Neural crest cell (in vitro differentiated cells): ENCODE measurements around the gene CDK15. TPM values are rescaled to one million over a fixed set of nuclear protein-coding genes. Genes with fewer than 3 reads are reported as not detected.

ENCODE experiments used
- DNase-seq: peaks from one replicate; pipeline ENCODE4 v3.0.0; 2021; ENCODE audit warnings: low read depth, mixed read lengths, low spot score
- H3K27ac Mint-ChIP-seq: one replicate; pipeline ENCODE4 v1.8.0; 2021; ENCODE audit warnings: mild to moderate bottlenecking, mixed read lengths; ENCODE audit not compliant: unreplicated experiment
- H3K27me3 Mint-ChIP-seq: 2 replicates; pipeline ENCODE4 v1.8.0; 2021; ENCODE audit warnings: low read depth, mild to moderate bottlenecking, mixed read lengths
- H3K36me3 Mint-ChIP-seq: 2 replicates; pipeline ENCODE4 v1.8.0; 2021; ENCODE audit warnings: low read depth, mild to moderate bottlenecking, mixed read lengths
- H3K4me1 Mint-ChIP-seq: 2 replicates; pipeline ENCODE4 v1.8.0; 2021; ENCODE audit warnings: mixed read lengths
- H3K4me3 Mint-ChIP-seq: one replicate; pipeline ENCODE4 v1.8.0; 2021; ENCODE audit warnings: mild to moderate bottlenecking, mixed read lengths
- H3K9me3 Mint-ChIP-seq: 2 replicates; pipeline ENCODE4 v1.8.0; 2021; ENCODE audit warnings: mixed read lengths
- CTCF ChIP-seq: fragments of 200-600 bp; sonication (generic); conservative IDR thresholded peaks from 2 replicates; pipeline ENCODE4 v1.5.0; 2021; ENCODE audit warnings: antibody characterized with exemption, mild to moderate bottlenecking
- total RNA-seq: library from RNA; stranded (reverse); gene quantifications from 2 replicates; pipeline ENCODE4 v1.2.1, GENCODE V29; 2021

CDK15 gene
- total RNA-seq, 1 donor from 2014 or later, result not detected

- peaks cover 13% of the 10 kb centered on the region for H3K4me1 Mint-ChIP-seq
- DNase-seq, result no peak
These were observed 24.3 kb downstream of the CDK15 start for GRCh38 chr2:201830666-201831065.

DNA sequence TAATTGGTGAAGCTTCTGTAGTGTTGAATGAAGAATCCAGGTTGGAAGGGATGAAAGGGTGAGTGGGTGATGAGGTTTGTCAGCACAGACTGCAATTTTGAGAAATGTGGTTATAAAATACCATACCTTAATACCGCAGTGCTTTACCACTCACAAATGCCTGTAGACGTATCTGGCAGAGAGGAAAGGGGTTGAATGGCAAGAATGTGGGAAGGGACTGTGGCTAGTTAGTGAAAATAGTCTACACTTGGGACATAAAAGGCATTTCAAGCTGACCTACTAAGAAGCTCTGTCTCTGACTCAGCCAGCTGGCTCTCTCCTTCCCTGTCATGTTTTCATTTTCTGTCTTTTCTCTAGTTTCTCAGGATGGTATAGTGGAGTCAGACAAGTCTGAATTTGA is 25.1 kb downstream of the CDK15 start:
- no peak overlapping the region for H3K4me3 Mint-ChIP-seq
- peaks cover 13% of the 10 kb centered on the region for H3K4me1 Mint-ChIP-seq
- DNase-seq, result no peak
- no peak overlapping the region for H3K27ac Mint-ChIP-seq
- no peaks in the 10 kb centered on the region for H3K36me3 Mint-ChIP-seq
- no peaks in the 10 kb centered on the region for H3K27me3 Mint-ChIP-seq
- no peak for TF ChIP-seq CTCF
- no peaks in the 10 kb centered on the region for H3K9me3 Mint-ChIP-seq

More at GRCh38 chr2:201830666-201831065, 24.3 kb downstream of the CDK15 start:
- TF ChIP-seq CTCF, result no peak
- no peaks in the 10 kb centered on the region for H3K36me3 Mint-ChIP-seq
- no peak overlapping the region for H3K27ac Mint-ChIP-seq
- peaks cover 2% of the 10 kb centered on the region for H3K9me3 Mint-ChIP-seq
- H3K4me3 Mint-ChIP-seq, result no peak overlapping the region
- no peaks in the 10 kb centered on the region for H3K27me3 Mint-ChIP-seq

DNA sequence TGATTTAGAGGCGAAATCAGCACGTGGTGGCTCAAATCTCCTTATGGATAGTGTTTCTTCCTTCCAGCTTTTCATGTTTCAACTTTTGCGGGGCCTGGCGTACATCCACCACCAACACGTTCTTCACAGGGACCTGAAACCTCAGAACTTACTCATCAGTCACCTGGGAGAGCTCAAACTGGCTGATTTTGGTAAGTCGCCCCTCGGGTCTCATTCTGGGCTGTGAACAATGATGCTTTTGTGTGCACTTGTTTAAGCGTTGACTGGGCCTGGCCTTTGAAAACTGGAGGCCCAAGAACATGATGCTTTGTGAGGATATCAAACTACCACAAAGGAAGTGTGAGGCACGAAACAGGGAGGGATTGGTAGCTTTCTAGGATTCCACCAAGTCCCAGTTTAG is 27.4 kb downstream of the CDK15 start:
- H3K27ac Mint-ChIP-seq, result peak overlapping the region; percentile 94
- H3K4me1 Mint-ChIP-seq, result peaks cover 13% of the 10 kb centered on the region
- no peaks in the 10 kb centered on the region for H3K27me3 Mint-ChIP-seq
- no peaks in the 10 kb centered on the region for H3K36me3 Mint-ChIP-seq
- no peak overlapping the region for H3K4me3 Mint-ChIP-seq
- DNase-seq, result no peak
- no peak for TF ChIP-seq CTCF
- H3K9me3 Mint-ChIP-seq, result no peaks in the 10 kb centered on the region

DNA sequence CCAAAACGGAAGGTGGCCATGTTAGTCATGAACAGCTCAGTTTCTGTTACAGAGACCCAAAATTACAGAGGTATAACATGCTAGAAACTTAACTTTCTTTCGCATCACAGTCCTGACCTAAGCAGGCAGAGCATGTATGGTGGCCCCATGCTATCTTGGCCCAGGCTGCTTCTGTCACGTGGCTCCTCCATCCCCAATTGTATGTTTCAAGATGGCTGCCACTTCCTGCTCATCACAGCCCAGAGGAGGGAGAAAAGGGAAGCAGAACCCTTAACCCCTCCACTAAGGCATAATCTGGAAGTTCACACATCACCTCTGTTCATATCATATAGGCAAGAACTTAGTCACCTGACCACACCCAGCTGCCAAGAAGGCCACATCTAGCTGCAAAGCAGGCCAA is 28.7 kb downstream of the CDK15 start:
- no peak for DNase-seq
- H3K27ac Mint-ChIP-seq, result no peak overlapping the region
- no peaks in the 10 kb centered on the region for H3K27me3 Mint-ChIP-seq
- H3K36me3 Mint-ChIP-seq, result peaks cover 4% of the 10 kb centered on the region
- H3K4me1 Mint-ChIP-seq, result peaks cover 13% of the 10 kb centered on the region
- H3K9me3 Mint-ChIP-seq, result no peaks in the 10 kb centered on the region
- TF ChIP-seq CTCF, result no peak
- H3K4me3 Mint-ChIP-seq, result no peak overlapping the region

- peaks cover 13% of the 10 kb centered on the region for H3K4me1 Mint-ChIP-seq
- DNase-seq, result no peak
- no peak for TF ChIP-seq CTCF
- H3K36me3 Mint-ChIP-seq, result peaks cover 9% of the 10 kb centered on the region
- H3K4me3 Mint-ChIP-seq, result no peak overlapping the region
- H3K27ac Mint-ChIP-seq, result no peak overlapping the region
- H3K9me3 Mint-ChIP-seq, result peaks cover 10% of the 10 kb centered on the region
- H3K27me3 Mint-ChIP-seq, result no peaks in the 10 kb centered on the region
These were observed 31.1 kb downstream of the CDK15 start for GRCh38 chr2:201837391-201837790.
